ENCODE measurements around the gene VPS13D.

- TF ChIP-seq EZH2phosphoT487 (IDR thresholded peaks at IDR 0.05; ENCODE audit: low read length): no peak
- TF ChIP-seq EZH2 (optimal IDR thresholded peaks at IDR 0.05; ENCODE audit: low read depth, low read length): no peak
- TF ChIP-seq CTCF (IDR thresholded peaks at IDR 0.05; ENCODE audit: low read length): no peak
These were observed 86.5 kb downstream of the VPS13D start for GRCh38 chr1:12316331-12316730.
